ENCODE measurements around the gene U2SURP. TPM values are rescaled to one million over a fixed set of nuclear protein-coding genes. Genes with fewer than 3 reads are reported as not detected.
"Not testable (repeated sequence)": the region's sequence is repeated elsewhere in the genome, so short reads cannot be mapped to it uniquely, and the experiment has no call there.

U2SURP gene
- total RNA-seq, 1 experiment from 2014 or later, result 168 TPM

GRCh38 chr3:143045639-143046038 lies 44.3 kb downstream of the U2SURP start:
- H3K79me2 ChIP-seq (ENCODE audit: insufficient read depth, low read length), result no peaks in the 10 kb centered on the region
- no CpG with 5 or more reads among the region's 2 CpGs for whole genome bisulfite sequencing (ENCODE audit: extremely low coverage, insufficient read length, low lambda C conversion rate)
- H3K27ac ChIP-seq (ENCODE audit: insufficient read length, low read depth, low read length), result no peak overlapping the region
- H3T11ph ChIP-seq (ENCODE audit: low read length), result no peak overlapping the region
- H3K4me2 ChIP-seq (ENCODE audit: insufficient read depth, insufficient read length, low read length), result no peak overlapping the region
- no peak overlapping the region for H2BK12ac ChIP-seq (ENCODE audit: insufficient read length, low read depth, low read length)
- H3K9me3 ChIP-seq (ENCODE audit: control insufficient read depth, low read depth, low read length), result no peaks in the 10 kb centered on the region
- no peak overlapping the region for H2BK120ac ChIP-seq (ENCODE audit: low read depth, low read length, poor library complexity, severe bottlenecking)
- no peak overlapping the region for H3K23ac ChIP-seq (ENCODE audit: insufficient read length, low read depth, low read length)
- no peak overlapping the region for H4K8ac ChIP-seq (replicated peaks; ENCODE audit: insufficient read length, low read depth, low read length)
- no peak overlapping the region for H3K9ac ChIP-seq (ENCODE audit: extremely low read depth, insufficient read length, low read length)
- Mint-ChIP-seq H3K27me3 (ENCODE audit: low read depth) (no peaks in the 10 kb centered on the region), H3K4me1 (no peaks in the 10 kb centered on the region), H3K4me3 (no peak overlapping the region), H3K27ac (no peak overlapping the region), H3K9me3 (peaks cover 0 to 6% of the 10 kb centered on the region in 2 experiments; a peak in 3 of 5 replicates), H3K36me3 (ENCODE audit: insufficient read depth in 1 of 3, low read depth in 3 of 3) (peaks cover 46 to 67% (median 63%) of the 10 kb centered on the region in 3 experiments)
- DNase-seq, result no peak
- H4K20me1 ChIP-seq (ENCODE audit: control insufficient read depth, insufficient read depth, insufficient read length), result no peaks in the 10 kb centered on the region
- no peak overlapping the region for H4K5ac ChIP-seq (ENCODE audit: insufficient read length, low read depth, low read length)
- H2BK20ac ChIP-seq (ENCODE audit: low read depth, low read length, poor library complexity, severe bottlenecking), result no peak overlapping the region
- no peak overlapping the region for H3K18ac ChIP-seq (ENCODE audit: insufficient read length, low read depth, low read length)
- no peaks in the 10 kb centered on the region for H3K79me1 ChIP-seq (ENCODE audit: insufficient read depth, low read depth, low read length, poor library complexity, severe bottlenecking)
- H2BK15ac ChIP-seq (ENCODE audit: low read depth, low read length), result no peak overlapping the region
- H3K56ac ChIP-seq (ENCODE audit: insufficient read length, low read depth, low read length), result no peak overlapping the region
- no peak overlapping the region for H2AFZ ChIP-seq (ENCODE audit: low read length)
- no peak overlapping the region for H2BK5ac ChIP-seq (ENCODE audit: insufficient read length, low read length)
- no peak overlapping the region for H4K91ac ChIP-seq (ENCODE audit: insufficient read length, low read depth, low read length)
- H3K4ac ChIP-seq (ENCODE audit: low read depth, low read length), result no peak overlapping the region
- no peak for TF ChIP-seq CTCF (conservative IDR thresholded peaks at IDR 0.05)
- H3K4me1 ChIP-seq (ENCODE audit: insufficient read depth, low read length), result no peaks in the 10 kb centered on the region
- H3K14ac ChIP-seq (ENCODE audit: insufficient read depth, low read length), result no peak overlapping the region
- no peaks in the 10 kb centered on the region for H3K23me2 ChIP-seq (ENCODE audit: insufficient read length, low read depth, low read length, poor library complexity, severe bottlenecking)
- H3K27me3 ChIP-seq (ENCODE audit: insufficient read depth, low read length), result no peaks in the 10 kb centered on the region
- no peak overlapping the region for H2AK5ac ChIP-seq (ENCODE audit: insufficient read length, low read length)

GRCh38 chr3:143046075-143046474 lies 44.7 kb downstream of the U2SURP start:
- H3K27me3 ChIP-seq (ENCODE audit: insufficient read depth, low read length); H2BK20ac ChIP-seq (ENCODE audit: low read depth, low read length, poor library complexity, severe bottlenecking); H3K23ac ChIP-seq (ENCODE audit: insufficient read length, low read depth, low read length); H2AK5ac ChIP-seq (ENCODE audit: insufficient read length, low read length); H3K23me2 ChIP-seq (ENCODE audit: insufficient read length, low read depth, low read length, poor library complexity, severe bottlenecking); H3K4me3 Mint-ChIP-seq; H3K4me1 Mint-ChIP-seq; H3K18ac ChIP-seq (ENCODE audit: insufficient read length, low read depth, low read length); H2AFZ ChIP-seq (ENCODE audit: low read length); H3K79me2 ChIP-seq (ENCODE audit: insufficient read depth, low read length); H4K8ac ChIP-seq (replicated peaks; ENCODE audit: insufficient read length, low read depth, low read length); H4K5ac ChIP-seq (ENCODE audit: insufficient read length, low read depth, low read length); H2BK120ac ChIP-seq (ENCODE audit: low read depth, low read length, poor library complexity, severe bottlenecking); DNase-seq; H3T11ph ChIP-seq (ENCODE audit: low read length); H3K79me1 ChIP-seq (ENCODE audit: insufficient read depth, low read depth, low read length, poor library complexity, severe bottlenecking); H2BK12ac ChIP-seq (ENCODE audit: insufficient read length, low read depth, low read length); H3K56ac ChIP-seq (ENCODE audit: insufficient read length, low read depth, low read length); H3K4me2 ChIP-seq (ENCODE audit: insufficient read depth, insufficient read length, low read length); H3K27ac ChIP-seq (ENCODE audit: insufficient read length, low read depth, low read length); H4K91ac ChIP-seq (ENCODE audit: insufficient read length, low read depth, low read length); H3K27ac Mint-ChIP-seq; H3K9ac ChIP-seq (ENCODE audit: extremely low read depth, insufficient read length, low read length); H3K9me3 Mint-ChIP-seq; H2BK15ac ChIP-seq (ENCODE audit: low read depth, low read length); H3K4ac ChIP-seq (ENCODE audit: low read depth, low read length); H3K14ac ChIP-seq (ENCODE audit: insufficient read depth, low read length); H3K4me1 ChIP-seq (ENCODE audit: insufficient read depth, low read length); H3K9me3 ChIP-seq (ENCODE audit: control insufficient read depth, low read depth, low read length); H4K20me1 ChIP-seq (ENCODE audit: control insufficient read depth, insufficient read depth, insufficient read length); H2BK5ac ChIP-seq (ENCODE audit: insufficient read length, low read length); H3K27me3 Mint-ChIP-seq (ENCODE audit: low read depth): not testable (repeated sequence)
- peaks cover 47 to 71% (median 68%) of the 10 kb centered on the region in 3 experiments for H3K36me3 Mint-ChIP-seq (ENCODE audit: insufficient read depth in 1 of 3, low read depth in 3 of 3)
- WGBS (ENCODE audit: extremely low coverage, insufficient read length, low lambda C conversion rate), result no CpG with 5 or more reads among the region's 5 CpGs

Measured in H9 (cell line).